H1 (cell line): Measurements from ENCODE around the gene RNF43. TPM values are rescaled to one million over a fixed set of nuclear protein-coding genes. Genes with fewer than 3 reads are reported as not detected.

Source experiments
- ATF2 ChIP-seq: IDR thresholded peaks from 2 replicates; pipeline ENCODE4 v1.6.1; 2012; ENCODE audit warnings: low read length, inconsistent platforms
- BACH1 ChIP-seq: IDR thresholded peaks from 2 replicates; pipeline ENCODE4 v1.6.1; 2012; ENCODE audit warnings: low read length, improper control_type of control experiment
- BRCA1 ChIP-seq: IDR thresholded peaks from 2 replicates; pipeline ENCODE4 v1.6.1; 2012; ENCODE audit warnings: low read depth, low read length, improper control_type of control experiment
- CHD1 ChIP-seq: IDR thresholded peaks from 2 replicates; pipeline ENCODE4 v1.6.1; 2012; ENCODE audit warnings: low read depth, low read length, improper control_type of control experiment
- CHD7 ChIP-seq: fragments of 300-600 bp; sonication (generic); IDR thresholded peaks from 2 replicates; pipeline ENCODE4 v1.7.1; 2012; ENCODE audit warnings: low read length, moderate library complexity, mild to moderate bottlenecking, inconsistent platforms; ENCODE audit not compliant: insufficient replicate concordance
- EGR1 ChIP-seq: IDR thresholded peaks from 2 replicates; pipeline ENCODE4 v1.6.1; 2011; ENCODE audit warnings: low read depth, low read length, borderline replicate concordance
- RFX5 ChIP-seq: IDR thresholded peaks from 2 replicates; pipeline ENCODE4 v1.6.1; 2011; ENCODE audit warnings: low read depth, low read length, improper control_type of control experiment, borderline replicate concordance
- SP1 ChIP-seq: IDR thresholded peaks from 2 replicates; pipeline ENCODE4 v1.6.1; 2011; ENCODE audit warnings: low read depth, low read length
- SP2 ChIP-seq: IDR thresholded peaks from 2 replicates; pipeline ENCODE4 v1.6.1; 2012; ENCODE audit warnings: mild to moderate bottlenecking, low read length, inconsistent platforms
- TAF7 ChIP-seq: optimal IDR thresholded peaks from 2 replicates; pipeline ENCODE3; 2011; ENCODE audit warnings: low read depth, mild to moderate bottlenecking, inconsistent platforms, low read length, moderate library complexity, borderline replicate concordance
- TEAD4 ChIP-seq: IDR thresholded peaks from 2 replicates; pipeline ENCODE4 v1.6.1; 2012; ENCODE audit warnings: low read depth, low read length, inconsistent platforms, mixed read lengths
- polyA plus RNA-seq, 7 experiments: library from polyadenylated mRNA; depleted of rRNA in 3 of 7; stranded (reverse) in 5 of 7; unstranded in 2 of 7; fragments of >200 nt in 5 of 7; fragments of 200-250 nt in 2 of 7; gene quantifications; 1 replicate in 5 of 7; 2 replicates in 1 of 7; 4 replicates in 1 of 7; pipeline versions ENCODE4 v1.2.1 to v1.2.3, GENCODE V29; 2011 to 2013; ENCODE audit warnings: missing spikeins in 2 of 7, mixed read lengths in 2 of 7
- total RNA-seq: library from RNA; stranded (reverse); fragmentation: NEBNext Ultra II Directional; extraction: Animal tissue kit (Norgen Biotek cat#: 25700); gene quantifications from 2 replicates; pipeline ENCODE4 v1.2.1, GENCODE V29; 2021

RNF43 gene
- total and polyA plus RNA-seq, 2 of the 8 experiments (the other 6 are each of a cell fraction or from before 2014, with no cell fraction given): 0.89 to 1.5 TPM

GRCh38 chr17:58386708-58387107, 30.6 kb downstream of the RNF43 start (continued):
- TF ChIP-seq CHD7: no peak
- no peak for TF ChIP-seq EGR1
- no peak for TF ChIP-seq TEAD4
- no peak for TF ChIP-seq ATF2
- TF ChIP-seq RFX5: no peak
- no peak for TF ChIP-seq BRCA1
- TF ChIP-seq CHD1: no peak
- TF ChIP-seq TAF7: no peak
- TF ChIP-seq SP2: no peak
- TF ChIP-seq BACH1: no peak
- TF ChIP-seq SP1: no peak
